Left renal pelvis (tissue), 4 donors: ENCODE data around the gene KREMEN2. TPM values are rescaled to one million over a fixed set of nuclear protein-coding genes. Genes with fewer than 3 reads are reported as not detected.

ENCODE experiments used
- polyA plus RNA-seq, 4 donors: library from polyadenylated mRNA; unstranded; fragments of 120-200 nt; gene quantifications; one replicate each; pipeline ENCODE4 v1.2.1, GENCODE V29; 2013; ENCODE audit not compliant: insufficient read length in 4 of 4

KREMEN2 gene
- polyA plus RNA-seq, 4 donors, result 1.4 to 2.2 (median 1.4) TPM; not detected in 1

Other genes with a start within 250 kb of the KREMEN2 start
- 1 to 10 TPM in 2 of 4 donors, under 1 TPM in 2; 0.73 to 1.9 (median 1.0) TPM for gene PRSS27, start 244.1 kb upstream of the KREMEN2 start, polyA plus RNA-seq
- 100 to 1,000 TPM; 437 to 838 (median 600) TPM for gene SRRM2, start 211.6 kb upstream of the KREMEN2 start, polyA plus RNA-seq
- gene ELOB, start 187.0 kb upstream of the KREMEN2 start, polyA plus RNA-seq, result 100 to 1,000 TPM; 211 to 300 (median 224) TPM
- gene PRSS33, start 176.7 kb upstream of the KREMEN2 start, polyA plus RNA-seq, result under 1 TPM in 3 of 4 donors, not detected in 1; 0.18 to 0.80 (median 0.20) TPM
- not detected for gene PRSS41, start 165.8 kb upstream of the KREMEN2 start, polyA plus RNA-seq
- under 1 TPM in 1 of 4 donors, not detected in 3; 0.44 TPM for gene PRSS21, start 147.0 kb upstream of the KREMEN2 start, polyA plus RNA-seq
- gene ZG16B, start 134.0 kb upstream of the KREMEN2 start, polyA plus RNA-seq, result under 1 TPM in 3 of 4 donors, not detected in 1; 0.42 to 0.50 (median 0.47) TPM
- gene PRSS22, start 106.1 kb upstream of the KREMEN2 start, polyA plus RNA-seq, result 10 to 100 TPM in 1 of 4 donors, 1 to 10 TPM in 2, under 1 TPM in 1; 0.35 to 14.5 (median 6.9) TPM
- gene FLYWCH2, start 81.1 kb upstream of the KREMEN2 start, polyA plus RNA-seq, result 10 to 100 TPM; 21.1 to 30.0 (median 23.1) TPM
- gene FLYWCH1, start 52.3 kb upstream of the KREMEN2 start, polyA plus RNA-seq, result 10 to 100 TPM; 14.9 to 35.3 (median 18.5) TPM
- 10 to 100 TPM in 2 of 4 donors, 1 to 10 TPM in 2; 7.0 to 10.8 (median 9.8) TPM for gene PAQR4, start 5.1 kb downstream of the KREMEN2 start, polyA plus RNA-seq
- 10 to 100 TPM; 13.1 to 26.8 (median 16.5) TPM for gene PKMYT1, start 16.2 kb downstream of the KREMEN2 start, polyA plus RNA-seq
- 1 to 10 TPM in 3 of 4 donors, under 1 TPM in 1; 0.87 to 4.7 (median 2.3) TPM for gene CLDN9, start 48.6 kb downstream of the KREMEN2 start, polyA plus RNA-seq
- 10 to 100 TPM in 3 of 4 donors, 1 to 10 TPM in 1; 1.1 to 38.0 (median 32.7) TPM for gene CLDN6, start 53.9 kb downstream of the KREMEN2 start, polyA plus RNA-seq
- 10 to 100 TPM in 2 of 4 donors, 1 to 10 TPM in 2; 4.4 to 19.3 (median 10.7) TPM for gene TNFRSF12A, start 56.1 kb downstream of the KREMEN2 start, polyA plus RNA-seq
- gene HCFC1R1, start 59.7 kb downstream of the KREMEN2 start, polyA plus RNA-seq, result 100 to 1,000 TPM in 1 of 4 donors, 10 to 100 TPM in 3; 61.3 to 102 (median 72.0) TPM
- gene THOC6, start 59.8 kb downstream of the KREMEN2 start, polyA plus RNA-seq, result 10 to 100 TPM; 22.9 to 36.2 (median 28.0) TPM
- 1 to 10 TPM in 3 of 4 donors, under 1 TPM in 1; 0.07 to 7.7 (median 2.6) TPM for gene BICDL2, start 72.7 kb downstream of the KREMEN2 start, polyA plus RNA-seq
- 1 to 10 TPM in 3 of 4 donors, under 1 TPM in 1; 0.67 to 2.7 (median 1.5) TPM for gene MMP25, start 82.3 kb downstream of the KREMEN2 start, polyA plus RNA-seq
- 10 to 100 TPM; 35.1 to 45.5 (median 36.3) TPM for gene IL32, start 101.4 kb downstream of the KREMEN2 start, polyA plus RNA-seq
- under 1 TPM in 1 of 4 donors, not detected in 3; 0.20 TPM for gene ZSCAN10, start 135.0 kb downstream of the KREMEN2 start, polyA plus RNA-seq
- 10 to 100 TPM; 13.1 to 20.6 (median 15.4) TPM for gene ZNF205, start 148.3 kb downstream of the KREMEN2 start, polyA plus RNA-seq
- gene ZNF213, start 170.8 kb downstream of the KREMEN2 start, polyA plus RNA-seq, result 10 to 100 TPM; 10.1 to 15.9 (median 11.6) TPM
- not detected for gene OR1F1, start 223.9 kb downstream of the KREMEN2 start, polyA plus RNA-seq